HepG2 (cell line): ENCODE measurements around the gene MZF1. TPM values are rescaled to one million over a fixed set of nuclear protein-coding genes. Genes with fewer than 3 reads are reported as not detected.

Experiments
- CBX1 ChIP-seq: IDR thresholded peaks from one replicate; pipeline ENCODE4 v1.6.1; 2016; ENCODE audit warnings: antibody characterized with exemption, low read depth
- CEBPB ChIP-seq: IDR thresholded peaks from 2 replicates; pipeline ENCODE4 v1.6.1; 2011; ENCODE audit warnings: low read depth, low read length, improper control_type of control experiment, borderline replicate concordance
- DPF2 ChIP-seq: sonication (generic); formaldehyde crosslinking; IDR thresholded peaks from 2 replicates; pipeline ENCODE4 v1.4.0; 2020; ENCODE audit warnings: mild to moderate bottlenecking, low read depth, missing genetic modification reagents, borderline replicate concordance
- FLYWCH1 ChIP-seq: sonication (generic); formaldehyde crosslinking; IDR thresholded peaks from 2 replicates; pipeline ENCODE4 v1.8.1; 2023; ENCODE audit warnings: mild to moderate bottlenecking, missing genetic modification reagents
- GLMP ChIP-seq: sonication (generic); formaldehyde crosslinking; IDR thresholded peaks from 2 replicates; pipeline ENCODE4 v1.9.0; 2021; ENCODE audit warnings: missing genetic modification reagents, mild to moderate bottlenecking, borderline replicate concordance
- HBP1 ChIP-seq: IDR thresholded peaks from 2 replicates; pipeline ENCODE4 v1.6.1; 2016; ENCODE audit warnings: low read depth, control low read depth
- KLF11 ChIP-seq: IDR thresholded peaks from 2 replicates; pipeline ENCODE4 v1.6.1; 2016; ENCODE audit warnings: missing compliant biosample characterization
- KLF12 ChIP-seq: sonication (generic); formaldehyde crosslinking; IDR thresholded peaks from 2 replicates; pipeline ENCODE4 v1.4.0; 2020; ENCODE audit warnings: missing genetic modification reagents, borderline replicate concordance
- NRL ChIP-seq: sonication (generic); formaldehyde crosslinking; IDR thresholded peaks from 2 replicates; pipeline ENCODE4 v1.5.0; 2020; ENCODE audit warnings: missing genetic modification reagents, mild to moderate bottlenecking, moderate library complexity, borderline replicate concordance
- PAX8 ChIP-seq: sonication (generic); formaldehyde crosslinking; IDR thresholded peaks from 2 replicates; pipeline ENCODE4 v1.8.0; 2022; ENCODE audit warnings: mild to moderate bottlenecking, missing genetic modification reagents, borderline replicate concordance
- RELA ChIP-seq: sonication (generic); formaldehyde crosslinking; IDR thresholded peaks from 2 replicates; pipeline ENCODE4 v1.4.0; 2020; ENCODE audit warnings: missing genetic modification reagents
- RFX5 ChIP-seq: IDR thresholded peaks from 2 replicates; pipeline ENCODE4 v1.6.1; 2011; ENCODE audit warnings: low read depth, low read length, improper control_type of control experiment
- SP4 ChIP-seq: sonication (generic); formaldehyde crosslinking; IDR thresholded peaks from 2 replicates; pipeline ENCODE4 v1.8.1; 2023; ENCODE audit warnings: mild to moderate bottlenecking, missing genetic modification reagents
- YY1 ChIP-seq: IDR thresholded peaks from 2 replicates; pipeline ENCODE4 v1.6.1; 2011; ENCODE audit warnings: low read length, low read depth, moderate library complexity, mild to moderate bottlenecking; ENCODE audit not compliant: insufficient read depth, insufficient replicate concordance
- ZBTB10 ChIP-seq: sonication (generic); formaldehyde crosslinking; IDR thresholded peaks from 2 replicates; pipeline ENCODE4 v1.4.0; 2020; ENCODE audit warnings: missing genetic modification reagents, borderline replicate concordance
- ZMAT3 ChIP-seq: sonication (generic); formaldehyde crosslinking; conservative IDR thresholded peaks from 2 replicates; pipeline ENCODE4 v1.7.0; 2021; ENCODE audit warnings: missing genetic modification reagents
- ZNF317 ChIP-seq: sonication (generic); formaldehyde crosslinking; IDR thresholded peaks from 2 replicates; pipeline ENCODE4 v1.5.0; 2020; ENCODE audit warnings: mild to moderate bottlenecking, missing genetic modification reagents
- ZNF331 ChIP-seq: sonication (generic); formaldehyde crosslinking; IDR thresholded peaks from 2 replicates; pipeline ENCODE4 v1.4.0; 2020; ENCODE audit warnings: missing genetic modification reagents
- ZNF563 ChIP-seq: sonication (generic); formaldehyde crosslinking; IDR thresholded peaks from 2 replicates; pipeline ENCODE4 v1.8.0; 2022; ENCODE audit warnings: mild to moderate bottlenecking, moderate library complexity, missing genetic modification reagents
- ZNF614 ChIP-seq: IDR thresholded peaks from 2 replicates; pipeline ENCODE4 v1.6.1; 2018; ENCODE audit warnings: missing biosample characterization, missing genetic modification reagents, inconsistent platforms, borderline replicate concordance
- polyA plus RNA-seq, 8 experiments: library from polyadenylated mRNA; depleted of rRNA in 3 of 8; stranded (reverse) in 7 of 8; unstranded in 1 of 8; fragments of >200 nt; fragmentation: Illumina TruSeq in 4 of 8; extraction: Trizol in 4 of 8; gene quantifications; 2 replicates each; pipeline versions ENCODE4 v1.2.1 to v1.2.3, GENCODE V29; 2011 to 2016; ENCODE audit warnings: low read depth in 4 of 8, missing spikeins in 1 of 8, mixed read lengths in 1 of 8; ENCODE audit not compliant: insufficient read depth in 1 of 8
- total RNA-seq, 5 experiments: library from RNA; depleted of rRNA; stranded (reverse); fragments of >200 nt; fragmentation: Illumina TruSeq; extraction: Trizol; gene quantifications; 2 replicates each; pipeline ENCODE4 v1.2.3, GENCODE V29; 2016; ENCODE audit warnings: low read depth in 1 of 5
- TF ChIP-seq, protein P1 (sequence below): sonication (generic); formaldehyde crosslinking; IDR thresholded peaks from 2 replicates; pipeline ENCODE4 v1.4.0; 2020; ENCODE audit warnings: mild to moderate bottlenecking, missing genetic modification reagents
- TF ChIP-seq, protein P2 (sequence below): IDR thresholded peaks from 2 replicates; pipeline ENCODE4 v1.6.1; 2016; ENCODE audit warnings: missing genetic modification reagents, missing compliant biosample characterization

The MZF1 gene
- total and polyA plus RNA-seq, 2 of the 13 experiments (the other 11 are each of a cell fraction or from before 2014, with no cell fraction given), result 3.1 to 8.1 TPM

GRCh38 chr19:58519355-58520256, 53.5 kb downstream of the MZF1 start, which contains the start of gene ZBTB45 (continued):
- peak; percentile 91 for TF ChIP-seq SP4
- TF ChIP-seq ZNF331, result peak; percentile 95
- TF ChIP-seq PAX8 (CRISPR knock-in tag), result 0 out of 2 replicates have a peak, but pooled peaks have one; percentile 31
- peak; percentile 75; the same call in 1 of the 2 replicates for TF ChIP-seq RELA (CRISPR knock-in tag)
- peak; percentile 94; the same call in 1 of the 2 replicates for TF ChIP-seq NRL (CRISPR knock-in tag)
- TF ChIP-seq CEBPB, result no peak
- 0 out of 2 replicates have a peak, but pooled peaks have one; percentile 40 for TF ChIP-seq RFX5
- peak; percentile 70; the same call in 1 of the 2 replicates for TF ChIP-seq ZBTB10
- TF ChIP-seq HBP1 (CRISPR knock-in tag), result no peak
- peak; percentile 78; the same call in 1 of the 2 replicates for TF ChIP-seq KLF11
- TF ChIP-seq GLMP (CRISPR knock-in tag), result no peak
- TF ChIP-seq, protein P1, sequence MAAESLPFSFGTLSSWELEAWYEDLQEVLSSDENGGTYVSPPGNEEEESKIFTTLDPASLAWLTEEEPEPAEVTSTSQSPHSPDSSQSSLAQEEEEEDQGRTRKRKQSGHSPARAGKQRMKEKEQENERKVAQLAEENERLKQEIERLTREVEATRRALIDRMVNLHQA (CRISPR knock-in tag), result no peak
- peak; percentile 90 for TF ChIP-seq CBX1
- TF ChIP-seq DPF2, result no peak
- peak; percentile 85; the same call in 1 of the 2 replicates for TF ChIP-seq ZNF563 (CRISPR knock-in tag)
- peak; percentile 86 for TF ChIP-seq ZNF614 (CRISPR knock-in tag)
- peak; percentile 98 for TF ChIP-seq KLF12 (CRISPR knock-in tag)
- TF ChIP-seq, protein P2, sequence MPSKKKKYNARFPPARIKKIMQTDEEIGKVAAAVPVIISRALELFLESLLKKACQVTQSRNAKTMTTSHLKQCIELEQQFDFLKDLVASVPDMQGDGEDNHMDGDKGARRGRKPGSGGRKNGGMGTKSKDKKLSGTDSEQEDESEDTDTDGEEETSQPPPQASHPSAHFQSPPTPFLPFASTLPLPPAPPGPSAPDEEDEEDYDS (CRISPR knock-in tag), result peak; percentile 85
- TF ChIP-seq ZMAT3 (CRISPR knock-in tag), result no peak; the same call in 1 of the 2 replicates
- peak; percentile 88; the same call in 1 of the 2 replicates for TF ChIP-seq ZNF317 (CRISPR knock-in tag)
- TF ChIP-seq YY1, result peak; percentile 91
- TF ChIP-seq FLYWCH1 (CRISPR knock-in tag), result no peak
